GM21447 (cell line): Measurements from ENCODE around the gene SLC6A6.

ENCODE experiments used
- ATAC-seq: cut with Tn5 transposase; IDR thresholded peaks from one replicate; pipeline ENCODE4 v1.9.1; 2021; ENCODE audit not compliant: unreplicated experiment

The SLC6A6 gene

GRCh38 chr3:14536055-14536815 lies 133.8 kb downstream of the SLC6A6 start:
- ATAC-seq = no peak

- ATAC-seq = no peak
These were observed 134.6 kb downstream of the SLC6A6 start for GRCh38 chr3:14536837-14537589.

- no peak for ATAC-seq
These were observed 135.4 kb downstream of the SLC6A6 start for GRCh38 chr3:14537590-14538450.

- ATAC-seq = no peak
These were observed 136.2 kb downstream of the SLC6A6 start for GRCh38 chr3:14538451-14539088.
